NCI-H460 (cell line): ENCODE data around the gene XKR3. TPM values are rescaled to one million over a fixed set of nuclear protein-coding genes. Genes with fewer than 3 reads are reported as not detected.
"Not testable (repeated sequence)": the region's sequence is repeated elsewhere in the genome, so short reads cannot be mapped to it uniquely, and the experiment has no call there.

Experiments
- DNase-seq: peaks from one replicate; pipeline ENCODE4 v3.0.0-alpha.2; 2016; ENCODE audit warnings: low read depth; ENCODE audit errors: extremely low read depth
- polyA plus RNA-seq: library from polyadenylated mRNA; depleted of rRNA; stranded (reverse); fragments of >200 nt; gene quantifications from 2 replicates; pipeline ENCODE4 v1.2.3, GENCODE V29; 2014; cell fraction: nucleus; rRNA removed
- total RNA-seq: library from RNA; depleted of rRNA; stranded (reverse); fragments of >200 nt; shearing (Covaris generic); gene quantifications from 2 replicates; pipeline ENCODE4 v1.2.3, GENCODE V29; 2014; rRNA removed

The XKR3 gene
- not detected in 2 replicates for total RNA-seq
- not detected in 2 replicates for polyA plus RNA-seq

GRCh38 chr22:16824716-16825687 lies at the start of gene XKR3:
Gene XKR3 (minus strand): TSS chr22:16825411. CDS start chr22:16808073, 17,338 bp downstream.
- DNase-seq: no peak

GRCh38 chr22:16869640-16870039 lies 44.4 kb upstream of the XKR3 start:
- not testable (repeated sequence) for DNase-seq

GRCh38 chr22:16866167-16866566 lies 41.0 kb upstream of the XKR3 start:
- no peak for DNase-seq

- DNase-seq: not testable (repeated sequence)
Measured at GRCh38 chr22:16856851-16857250, 31.6 kb upstream of the XKR3 start.

- no peak for DNase-seq
Measured at GRCh38 chr22:16854631-16855030, 29.4 kb upstream of the XKR3 start.

GRCh38 chr22:16851268-16851996 lies 26.2 kb upstream of the XKR3 start:
- DNase-seq: not testable (repeated sequence)

GRCh38 chr22:16847271-16847670 lies 22.1 kb upstream of the XKR3 start:
- DNase-seq: no peak

GRCh38 chr22:16845881-16846280 lies 20.7 kb upstream of the XKR3 start:
- DNase-seq: no peak

- no peak for DNase-seq
Measured at GRCh38 chr22:16845465-16845864, 20.3 kb upstream of the XKR3 start.

GRCh38 chr22:16844529-16844928 lies 19.3 kb upstream of the XKR3 start:
- DNase-seq: no peak

- DNase-seq: no peak
Measured at GRCh38 chr22:16838073-16838472, 12.9 kb upstream of the XKR3 start.

GRCh38 chr22:16834971-16835370 lies 9.8 kb upstream of the XKR3 start:
- DNase-seq: no peak

GRCh38 chr22:16831257-16831656 lies 6.0 kb upstream of the XKR3 start:
- DNase-seq: no peak

GRCh38 chr22:16829985-16830384 lies 4.8 kb upstream of the XKR3 start:
- no peak for DNase-seq

GRCh38 chr22:16828876-16829275 lies 3.7 kb upstream of the XKR3 start:
- DNase-seq: no peak

GRCh38 chr22:16827506-16827905 lies 2.3 kb upstream of the XKR3 start:
- DNase-seq: no peak

- DNase-seq: no peak
Measured at GRCh38 chr22:16819249-16819648, 6.0 kb downstream of the XKR3 start.

GRCh38 chr22:16818538-16818937 lies 6.7 kb downstream of the XKR3 start:
- DNase-seq: no peak

- no peak for DNase-seq
Measured at GRCh38 chr22:16815073-16815472, 10.1 kb downstream of the XKR3 start.

GRCh38 chr22:16810188-16810802 lies 14.9 kb downstream of the XKR3 start:
- no peak for DNase-seq

GRCh38 chr22:16808744-16809143 lies 16.5 kb downstream of the XKR3 start:
- no peak for DNase-seq
